Stimulated activated CD4-positive, alpha-beta T cell treated with anti-CD3 and anti-CD28 coated beads, Interleukin-15, amount 100 ng/mL, for 48 hours (primary cell): ENCODE measurements around the gene RPL18A.
"Not testable (repeated sequence)": the region's sequence is repeated elsewhere in the genome, so short reads cannot be mapped to it uniquely, and the experiment has no call there.

Experiments
- DNase-seq, 2 donors: peaks; one replicate each; pipeline ENCODE4 v3.0.0-alpha.2; 2020; ENCODE audit warnings: low read depth in 2 of 2

RPL18A gene

GRCh38 chr19:17866312-17866963, 6.7 kb downstream of the RPL18A start:
- no peak for DNase-seq

- no peak for DNase-seq
Observed at GRCh38 chr19:17866964-17867486, 7.3 kb downstream of the RPL18A start.

- DNase-seq, result no peak
Observed at GRCh38 chr19:17868669-17869068, 9.0 kb downstream of the RPL18A start.

GRCh38 chr19:17869114-17869608, 9.5 kb downstream of the RPL18A start:
- DNase-seq, result no peak

GRCh38 chr19:17871032-17871877, 11.5 kb downstream of the RPL18A start:
- no peak for DNase-seq

GRCh38 chr19:17871878-17872250, 12.2 kb downstream of the RPL18A start, which contains the start of gene SLC5A5:
TSS of gene SLC5A5 (plus strand) at chr19:17871945. CDS start at chr19:17872320, 375 bp downstream.
- DNase-seq, result no peak

GRCh38 chr19:17872251-17873001, 12.7 kb downstream of the RPL18A start:
- DNase-seq, result no peak

GRCh38 chr19:17873786-17874757, 14.4 kb downstream of the RPL18A start:
- DNase-seq, result peak in 1 of 2 donors; percentile 69

GRCh38 chr19:17874758-17875135, 15.0 kb downstream of the RPL18A start:
- no peak for DNase-seq

- DNase-seq, result no peak
Observed at GRCh38 chr19:17877696-17878095, 18.0 kb downstream of the RPL18A start.

- no peak for DNase-seq
Observed at GRCh38 chr19:17879466-17879865, 19.8 kb downstream of the RPL18A start.

GRCh38 chr19:17881701-17882100, 22.0 kb downstream of the RPL18A start:
- DNase-seq, result no peak

- DNase-seq, result no peak
Observed at GRCh38 chr19:17883627-17884410, 24.1 kb downstream of the RPL18A start.

- no peak for DNase-seq
Observed at GRCh38 chr19:17886515-17886914, 26.8 kb downstream of the RPL18A start.

GRCh38 chr19:17887221-17887620, 27.5 kb downstream of the RPL18A start:
- DNase-seq, result not testable (repeated sequence)

- DNase-seq, result no peak
Observed at GRCh38 chr19:17888260-17888659, 28.6 kb downstream of the RPL18A start.

- DNase-seq, result no peak
Observed at GRCh38 chr19:17889609-17890214, 30.0 kb downstream of the RPL18A start.

GRCh38 chr19:17893766-17894165, 34.1 kb downstream of the RPL18A start:
- no peak for DNase-seq

- no peak for DNase-seq
Observed at GRCh38 chr19:17902701-17903100, 43.0 kb downstream of the RPL18A start.

- DNase-seq, result no peak
Observed at GRCh38 chr19:17908244-17908643, 48.5 kb downstream of the RPL18A start.
